NCI-H526 (cell line): ENCODE results near the gene CEMIP.

ENCODE experiments used
- DNase-seq, 2 experiments: peaks; one replicate each; lab custom pipeline; 2025; lab: John Stamatoyannopoulos, UW

The CEMIP gene

GRCh38 chr15:80890341-80891005 lies 111.3 kb downstream of the CEMIP start:
- no peak for DNase-seq

GRCh38 chr15:80891006-80891405 lies 111.8 kb downstream of the CEMIP start:
- DNase-seq: no peak

GRCh38 chr15:80892414-80892813 lies 113.2 kb downstream of the CEMIP start:
- DNase-seq: no peak

- no peak for DNase-seq
Observed at GRCh38 chr15:80893777-80894176, 114.6 kb downstream of the CEMIP start.

- DNase-seq: no peak
Observed at GRCh38 chr15:80895091-80895490, 115.9 kb downstream of the CEMIP start.

GRCh38 chr15:80895965-80896364 lies 116.8 kb downstream of the CEMIP start:
- DNase-seq: no peak

- DNase-seq: no peak
Observed at GRCh38 chr15:80898040-80898439, 118.9 kb downstream of the CEMIP start.

- DNase-seq: no peak
Observed at GRCh38 chr15:80902298-80902801, 123.2 kb downstream of the CEMIP start.

GRCh38 chr15:80904998-80905397 lies 125.8 kb downstream of the CEMIP start:
- DNase-seq: no peak

GRCh38 chr15:80906159-80906766 lies 127.1 kb downstream of the CEMIP start:
- peak in 1 of 2 experiments; percentile 37 for DNase-seq

GRCh38 chr15:80911821-80912220 lies 132.7 kb downstream of the CEMIP start:
- no peak for DNase-seq

GRCh38 chr15:80912673-80913072 lies 133.5 kb downstream of the CEMIP start:
- no peak for DNase-seq

GRCh38 chr15:80913541-80913940 lies 134.4 kb downstream of the CEMIP start:
- no peak for DNase-seq

- DNase-seq: peak; percentile 57 to 78
Observed at GRCh38 chr15:80915472-80915871, 136.3 kb downstream of the CEMIP start.

GRCh38 chr15:80916056-80916455 lies 136.9 kb downstream of the CEMIP start:
- peak in 1 of 2 experiments; percentile 7 for DNase-seq

- DNase-seq: no peak
Observed at GRCh38 chr15:80918196-80918783, 139.1 kb downstream of the CEMIP start.

GRCh38 chr15:80920271-80920699 lies 141.1 kb downstream of the CEMIP start:
- no peak for DNase-seq

GRCh38 chr15:80921736-80922410 lies 142.7 kb downstream of the CEMIP start:
- no peak for DNase-seq

- no peak for DNase-seq
Observed at GRCh38 chr15:80923668-80924067, 144.5 kb downstream of the CEMIP start.

- no peak for DNase-seq
Observed at GRCh38 chr15:80924278-80924677, 145.1 kb downstream of the CEMIP start.

- DNase-seq: no peak
Observed at GRCh38 chr15:80925597-80926059, 146.5 kb downstream of the CEMIP start.

- DNase-seq: no peak
Observed at GRCh38 chr15:80926126-80926525, 147.0 kb downstream of the CEMIP start.

- DNase-seq: no peak
Observed at GRCh38 chr15:80929225-80929624, 150.1 kb downstream of the CEMIP start.
